Gastrocnemius medialis (tissue), 4 donors: ENCODE results near the gene INCA1.

Source experiments
- CTCF ChIP-seq, 5 experiments: fragments of 450-650 bp in 3 of 5; fragments of 200-600 bp in 2 of 5; sonication (generic) in 2 of 5; IDR thresholded peaks in 4 of 5; conservative IDR thresholded peaks in 1 of 5; 1 replicate in 4 of 5; 2 replicates in 1 of 5; pipeline ENCODE4 v1.5.1; 2016 to 2019; ENCODE audit warnings: antibody characterized with exemption in 5 of 5, mild to moderate bottlenecking in 3 of 5, moderate library complexity in 3 of 5
- POLR2A ChIP-seq, 2 donors: fragments of 450-650 bp; IDR thresholded peaks; one replicate each; pipeline ENCODE4 v1.6.1; 2017; ENCODE audit warnings: antibody characterized with exemption in 2 of 2, mild to moderate bottlenecking in 2 of 2, moderate library complexity in 2 of 2

- no peak for TF ChIP-seq CTCF (IDR thresholded peaks at IDR 0.05 in 4 of 5, conservative IDR thresholded peaks at IDR 0.05 in 1 of 5)
- no peak for TF ChIP-seq POLR2A (IDR thresholded peaks at IDR 0.05)
Measured at GRCh38 chr17:5027916-5028315, 30.6 kb upstream of the INCA1 start.
